C1 segment of cervical spinal cord (tissue), 14 donors: Measurements from ENCODE around the gene CHST7.
"Not testable (repeated sequence)": the region's sequence is repeated elsewhere in the genome, so short reads cannot be mapped to it uniquely, and the experiment has no call there.

Experiments
- DNase-seq, 14 donors: peaks; one replicate each; lab custom pipeline; 2025; lab: John Stamatoyannopoulos, UW

The CHST7 gene

GRCh38 chrX:46573331-46573891, at the start of gene CHST7:
Gene CHST7 (plus strand): TSS chrX:46573765. CDS start chrX:46573932, 167 bp downstream.
- DNase-seq, result peak in 10 of 14 donors; percentile 3 to 61 (median 34)

GRCh38 chrX:46528640-46529039, 44.9 kb upstream of the CHST7 start:
- DNase-seq, result not testable (repeated sequence)

- not testable (repeated sequence) for DNase-seq
Measured at GRCh38 chrX:46529740-46530403, 43.7 kb upstream of the CHST7 start.

- not testable (repeated sequence) for DNase-seq
Measured at GRCh38 chrX:46530404-46530908, 43.1 kb upstream of the CHST7 start.

GRCh38 chrX:46531442-46531841, 42.1 kb upstream of the CHST7 start:
- DNase-seq, result no peak

GRCh38 chrX:46543441-46543840, 30.1 kb upstream of the CHST7 start:
- no peak for DNase-seq

GRCh38 chrX:46544527-46544926, 29.0 kb upstream of the CHST7 start:
- DNase-seq, result not testable (repeated sequence)

- peak; percentile 31 to 87 (median 78) for DNase-seq
Measured at GRCh38 chrX:46545111-46546005, 28.2 kb upstream of the CHST7 start, which contains the start of gene ZNF674. Gene ZNF674 (minus strand): TSS chrX:46545421. CDS start chrX:46542087, 3,334 bp downstream.

GRCh38 chrX:46547857-46548256, 25.7 kb upstream of the CHST7 start:
- no peak for DNase-seq

- no peak for DNase-seq
Measured at GRCh38 chrX:46549914-46550313, 23.7 kb upstream of the CHST7 start.

GRCh38 chrX:46551494-46552128, 22.0 kb upstream of the CHST7 start:
- DNase-seq, result no peak

GRCh38 chrX:46553935-46554334, 19.6 kb upstream of the CHST7 start:
- DNase-seq, result no peak

- no peak for DNase-seq
Measured at GRCh38 chrX:46554942-46555341, 18.6 kb upstream of the CHST7 start.

GRCh38 chrX:46559062-46559461, 14.5 kb upstream of the CHST7 start:
- no peak for DNase-seq

- DNase-seq, result peak in 2 of 14 donors; percentile 13 to 31
Measured at GRCh38 chrX:46561824-46562657, 11.5 kb upstream of the CHST7 start.

GRCh38 chrX:46567388-46567787, 6.2 kb upstream of the CHST7 start:
- no peak for DNase-seq

GRCh38 chrX:46569621-46570020, 3.9 kb upstream of the CHST7 start:
- DNase-seq, result no peak

- DNase-seq, result no peak
Measured at GRCh38 chrX:46571423-46572339, 1.9 kb upstream of the CHST7 start.

GRCh38 chrX:46572340-46572936, 1.1 kb upstream of the CHST7 start:
- DNase-seq, result no peak
